ENCODE data around the gene MARCHF4. TPM values are rescaled to one million over a fixed set of nuclear protein-coding genes. Genes with fewer than 3 reads are reported as not detected.
"Not testable (repeated sequence)": the region's sequence is repeated elsewhere in the genome, so short reads cannot be mapped to it uniquely, and the experiment has no call there.

MARCHF4 gene
- total RNA-seq, 2 donors from 2014 or later, result 0.14 TPM; not detected in 1

GRCh38 chr2:216389570-216389969, 17.3 kb upstream of the MARCHF4 start:
- TF ChIP-seq, protein P1, sequence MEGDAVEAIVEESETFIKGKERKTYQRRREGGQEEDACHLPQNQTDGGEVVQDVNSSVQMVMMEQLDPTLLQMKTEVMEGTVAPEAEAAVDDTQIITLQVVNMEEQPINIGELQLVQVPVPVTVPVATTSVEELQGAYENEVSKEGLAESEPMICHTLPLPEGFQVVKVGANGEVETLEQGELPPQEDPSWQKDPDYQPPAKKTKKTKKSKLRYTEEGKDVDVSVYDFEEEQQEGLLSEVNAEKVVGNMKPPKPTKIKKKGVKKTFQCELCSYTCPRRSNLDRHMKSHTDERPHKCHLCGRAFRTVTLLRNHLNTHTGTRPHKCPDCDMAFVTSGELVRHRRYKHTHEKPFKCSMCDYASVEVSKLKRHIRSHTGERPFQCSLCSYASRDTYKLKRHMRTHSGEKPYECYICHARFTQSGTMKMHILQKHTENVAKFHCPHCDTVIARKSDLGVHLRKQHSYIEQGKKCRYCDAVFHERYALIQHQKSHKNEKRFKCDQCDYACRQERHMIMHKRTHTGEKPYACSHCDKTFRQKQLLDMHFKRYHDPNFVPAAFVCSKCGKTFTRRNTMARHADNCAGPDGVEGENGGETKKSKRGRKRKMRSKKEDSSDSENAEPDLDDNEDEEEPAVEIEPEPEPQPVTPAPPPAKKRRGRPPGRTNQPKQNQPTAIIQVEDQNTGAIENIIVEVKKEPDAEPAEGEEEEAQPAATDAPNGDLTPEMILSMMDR (IDR thresholded peaks at IDR 0.05), result no peak
- no peak for DNase-seq (ENCODE audit: low spot score)
- no peaks in the 10 kb centered on the region for H3K4me1 ChIP-seq (ENCODE audit: control insufficient read depth in 1 of 2, low read depth in 2 of 2)

DNA sequence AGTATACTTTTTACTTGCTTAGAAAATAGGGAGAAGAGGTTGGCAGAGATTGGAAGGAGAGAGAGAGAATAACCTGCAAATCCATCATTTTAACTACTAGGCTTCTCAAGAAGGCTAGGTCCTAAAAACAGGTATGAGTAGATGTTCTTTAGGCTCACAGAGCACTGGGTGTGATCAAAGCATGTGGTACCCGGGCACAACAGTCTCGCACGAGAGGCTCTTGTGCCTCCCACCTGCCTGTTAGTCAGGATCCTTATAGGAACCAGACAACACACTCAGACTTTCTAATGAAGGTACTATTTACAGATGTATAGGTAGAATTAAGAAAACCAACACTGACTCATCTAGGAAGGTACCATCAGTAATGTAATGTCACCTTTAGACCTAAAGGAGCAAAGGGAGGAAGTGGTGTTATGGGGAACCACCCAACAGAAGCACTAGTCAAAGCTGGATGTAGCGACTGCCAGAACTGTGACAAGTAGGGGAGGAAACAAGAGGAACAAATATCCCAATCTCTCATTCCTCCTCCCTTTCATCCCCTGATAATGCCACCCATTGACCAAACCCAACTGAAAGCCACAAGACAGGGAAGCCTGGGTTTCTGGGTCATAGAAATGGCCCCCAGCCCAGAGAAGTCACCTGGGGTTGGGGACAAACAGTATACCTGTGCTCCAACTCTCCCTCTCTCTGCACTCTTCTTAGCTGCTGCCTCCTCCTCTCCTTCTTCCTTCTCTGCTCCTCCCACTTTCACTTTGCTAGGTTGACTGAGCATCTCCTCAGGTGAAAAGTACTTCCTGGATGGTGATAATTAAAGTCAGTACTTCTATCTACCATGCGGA, 16.0 kb upstream of the MARCHF4 start:
- no peak overlapping the region for H3K27ac ChIP-seq
- no peaks in the 10 kb centered on the region for H3K27me3 ChIP-seq (replicated peaks; ENCODE audit: insufficient read depth)
- TF ChIP-seq, protein P1 (IDR thresholded peaks at IDR 0.05), result no peak
- no peaks in the 10 kb centered on the region for H3K36me3 ChIP-seq
- DNase-seq (ENCODE audit: low spot score) (no peak), ATAC-seq (ENCODE audit: insufficient number of reproducible peaks, low FRiP score, low read depth) (no peak)
- no peaks in the 10 kb centered on the region for H3K4me1 ChIP-seq (ENCODE audit: control insufficient read depth in 1 of 2, low read depth in 2 of 2)
- H3K9me3 ChIP-seq, result no peaks in the 10 kb centered on the region
- no peak overlapping the region for H3K4me3 ChIP-seq

More at GRCh38 chr2:216389570-216389969, 17.3 kb upstream of the MARCHF4 start:
- H3K36me3 ChIP-seq, result no peaks in the 10 kb centered on the region
- ATAC-seq (ENCODE audit: insufficient number of reproducible peaks, low FRiP score, low read depth), result no peak
- no peaks in the 10 kb centered on the region for H3K27me3 ChIP-seq (replicated peaks; ENCODE audit: insufficient read depth)
- H3K9me3 ChIP-seq, result no peaks in the 10 kb centered on the region
- H3K4me3 ChIP-seq, result no peak overlapping the region
- H3K27ac ChIP-seq, result no peak overlapping the region

- no peaks in the 10 kb centered on the region for H3K9me3 ChIP-seq
- no peaks in the 10 kb centered on the region for H3K4me1 ChIP-seq (ENCODE audit: control insufficient read depth in 1 of 2, low read depth in 2 of 2)
- H3K36me3 ChIP-seq, result no peaks in the 10 kb centered on the region
- ATAC-seq (ENCODE audit: insufficient number of reproducible peaks, low FRiP score, low read depth) (no peak), DNase-seq (ENCODE audit: low spot score) (no peak)
- no peak overlapping the region for H3K27ac ChIP-seq
- H3K27me3 ChIP-seq (replicated peaks; ENCODE audit: insufficient read depth), result no peaks in the 10 kb centered on the region
- no peak overlapping the region for H3K4me3 ChIP-seq
- TF ChIP-seq, protein P1 (IDR thresholded peaks at IDR 0.05), result no peak
These were observed 15.0 kb upstream of the MARCHF4 start for GRCh38 chr2:216387262-216387661.

DNA sequence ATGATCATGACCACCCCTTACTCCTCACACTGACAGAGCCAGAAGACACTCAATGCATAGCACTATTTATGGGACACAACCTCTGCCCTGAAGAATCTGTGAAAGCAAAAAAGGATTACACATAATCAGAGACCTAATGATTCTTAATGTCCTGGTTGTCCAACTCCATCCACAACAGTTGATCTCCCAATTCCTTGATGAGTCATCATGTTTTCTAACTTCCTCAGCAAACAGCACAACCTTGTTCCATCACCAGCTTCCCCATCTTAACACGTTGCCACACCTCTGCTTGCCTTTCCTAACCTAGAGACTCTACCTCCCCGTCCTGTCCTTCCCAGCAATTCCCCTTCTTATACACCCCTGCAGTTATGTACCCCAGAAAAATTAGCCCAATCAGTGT, 13.2 kb upstream of the MARCHF4 start:
- no peaks in the 10 kb centered on the region for H3K9me3 ChIP-seq
- no peak for DNase-seq (ENCODE audit: low spot score)
- TF ChIP-seq, protein P1 (IDR thresholded peaks at IDR 0.05), result no peak
- H3K27ac ChIP-seq, result no peak overlapping the region
- no peaks in the 10 kb centered on the region for H3K27me3 ChIP-seq (replicated peaks; ENCODE audit: insufficient read depth)
- ATAC-seq (ENCODE audit: insufficient number of reproducible peaks, low FRiP score, low read depth), result no peak
- no peaks in the 10 kb centered on the region for H3K36me3 ChIP-seq
- H3K4me3 ChIP-seq, result no peak overlapping the region
- H3K4me1 ChIP-seq (ENCODE audit: control insufficient read depth in 1 of 2, low read depth in 2 of 2), result no peaks in the 10 kb centered on the region

- not testable (repeated sequence) for H3K9me3 ChIP-seq; ATAC-seq (ENCODE audit: insufficient number of reproducible peaks, low FRiP score, low read depth); H3K27ac ChIP-seq
These were observed 12.1 kb upstream of the MARCHF4 start for GRCh38 chr2:216384409-216384808.

More at GRCh38 chr2:216384409-216384808, 12.1 kb upstream of the MARCHF4 start:
- H3K27me3 ChIP-seq (replicated peaks; ENCODE audit: insufficient read depth); H3K4me1 ChIP-seq (ENCODE audit: control insufficient read depth in 1 of 2, low read depth in 2 of 2); H3K4me3 ChIP-seq; H3K36me3 ChIP-seq; DNase-seq (ENCODE audit: low spot score): not testable (repeated sequence)

All from thoracic aorta (tissue), 2 donors.